ENCODE data around the gene JAK1.
"Not testable (repeated sequence)": the region's sequence is repeated elsewhere in the genome, so short reads cannot be mapped to it uniquely, and the experiment has no call there.

JAK1 gene

GRCh38 chr1:64966158-64966971 lies at the start of gene JAK1:
Gene JAK1 (minus strand): TSS chr1:64966549. CDS start chr1:64886264, 80,285 bp downstream.
- DNase-seq: peak; percentile 59

DNA sequence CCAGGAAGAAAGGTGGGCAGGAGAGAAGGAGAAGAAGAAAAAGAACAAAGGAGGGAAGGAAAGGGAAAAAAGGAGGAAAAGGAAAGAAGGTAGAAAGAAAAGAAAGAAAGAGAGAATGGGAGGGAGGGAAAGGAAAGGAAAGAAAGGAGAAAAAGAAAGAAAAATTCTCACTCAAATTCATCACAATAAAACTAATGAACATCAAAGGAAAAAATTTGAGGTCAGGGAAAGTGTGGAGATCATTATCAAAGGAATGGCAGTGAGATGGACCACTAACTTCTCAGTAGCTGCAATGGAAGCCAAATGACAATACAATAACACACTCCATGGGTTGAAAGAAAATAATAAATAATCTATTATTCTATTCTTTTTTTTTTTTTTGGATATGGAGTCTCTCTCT lies 48.0 kb upstream of the JAK1 start:
- no peak for DNase-seq

DNA sequence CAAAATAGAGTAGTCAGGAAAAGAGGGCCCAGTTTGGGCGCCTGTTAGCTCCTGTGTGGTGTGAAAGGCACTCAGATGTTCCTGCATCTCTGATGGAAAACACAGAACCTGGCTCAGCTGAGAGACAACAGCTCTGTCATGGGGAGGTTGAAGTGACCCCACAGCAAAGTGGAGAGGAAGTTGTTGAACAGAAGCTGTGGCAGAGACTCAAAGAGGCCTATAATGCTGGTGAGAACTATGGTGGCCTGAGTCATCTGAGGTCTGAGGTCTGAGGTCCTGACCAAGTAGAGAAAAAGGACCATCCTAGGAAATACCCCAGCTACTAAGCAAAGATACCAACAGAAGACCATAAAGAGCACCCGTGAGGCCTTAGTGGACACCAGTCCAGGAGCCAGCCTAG lies 45.6 kb upstream of the JAK1 start:
- no peak for DNase-seq

DNA sequence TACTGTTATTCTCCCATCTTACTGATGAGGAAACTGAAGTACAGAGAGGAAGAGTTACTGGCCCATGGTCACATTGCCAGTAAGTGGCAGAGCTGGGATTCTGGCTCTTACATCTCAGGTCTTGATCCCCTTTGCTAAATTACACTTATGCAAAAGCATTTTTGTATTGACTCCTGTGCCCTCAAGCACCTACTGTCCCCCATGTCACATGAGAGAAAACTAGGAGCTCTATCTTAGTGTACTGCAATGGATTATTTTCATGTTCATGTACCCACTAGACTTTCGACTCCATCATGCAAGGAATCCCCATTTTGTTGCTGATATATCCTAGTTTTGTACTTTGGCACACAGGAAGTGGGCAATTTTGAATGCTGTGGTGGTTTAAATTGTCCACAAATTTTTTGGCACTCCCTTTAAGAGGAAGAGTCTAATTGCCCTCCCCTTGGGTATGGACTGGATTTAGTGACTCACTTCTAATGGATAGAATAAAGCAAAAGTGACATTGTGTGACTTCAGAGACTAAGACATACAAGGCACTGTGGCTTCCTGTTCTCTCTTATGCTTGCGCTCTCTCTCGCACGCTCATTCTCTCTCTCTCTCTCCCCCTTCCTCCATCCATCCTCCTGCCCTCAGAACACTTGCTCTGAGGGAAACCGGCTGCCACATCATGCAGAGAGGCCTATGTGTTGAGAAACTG lies 43.5 kb upstream of the JAK1 start:
- no peak for DNase-seq

GRCh38 chr1:65009176-65009575 lies 42.8 kb upstream of the JAK1 start:
- DNase-seq: no peak

GRCh38 chr1:65006806-65007205 lies 40.5 kb upstream of the JAK1 start:
- no peak for DNase-seq

DNA sequence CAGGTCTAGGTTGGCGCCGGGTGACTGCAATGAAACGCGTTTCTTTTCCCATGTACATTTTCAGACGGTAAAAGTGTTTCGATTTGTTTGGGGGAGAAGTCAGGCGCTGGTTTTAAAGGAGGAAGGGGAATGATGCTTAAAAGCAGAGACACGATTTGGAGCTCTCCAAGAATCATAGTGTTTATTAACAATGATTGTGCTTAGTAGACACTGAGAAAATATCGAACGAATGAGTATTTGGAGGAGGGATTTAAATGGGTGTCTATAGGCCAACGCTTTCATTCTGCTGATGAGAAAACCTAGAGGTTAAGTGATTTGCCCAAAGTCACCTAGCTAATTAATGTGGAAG lies 36.9 kb upstream of the JAK1 start:
- DNase-seq: no peak

DNA sequence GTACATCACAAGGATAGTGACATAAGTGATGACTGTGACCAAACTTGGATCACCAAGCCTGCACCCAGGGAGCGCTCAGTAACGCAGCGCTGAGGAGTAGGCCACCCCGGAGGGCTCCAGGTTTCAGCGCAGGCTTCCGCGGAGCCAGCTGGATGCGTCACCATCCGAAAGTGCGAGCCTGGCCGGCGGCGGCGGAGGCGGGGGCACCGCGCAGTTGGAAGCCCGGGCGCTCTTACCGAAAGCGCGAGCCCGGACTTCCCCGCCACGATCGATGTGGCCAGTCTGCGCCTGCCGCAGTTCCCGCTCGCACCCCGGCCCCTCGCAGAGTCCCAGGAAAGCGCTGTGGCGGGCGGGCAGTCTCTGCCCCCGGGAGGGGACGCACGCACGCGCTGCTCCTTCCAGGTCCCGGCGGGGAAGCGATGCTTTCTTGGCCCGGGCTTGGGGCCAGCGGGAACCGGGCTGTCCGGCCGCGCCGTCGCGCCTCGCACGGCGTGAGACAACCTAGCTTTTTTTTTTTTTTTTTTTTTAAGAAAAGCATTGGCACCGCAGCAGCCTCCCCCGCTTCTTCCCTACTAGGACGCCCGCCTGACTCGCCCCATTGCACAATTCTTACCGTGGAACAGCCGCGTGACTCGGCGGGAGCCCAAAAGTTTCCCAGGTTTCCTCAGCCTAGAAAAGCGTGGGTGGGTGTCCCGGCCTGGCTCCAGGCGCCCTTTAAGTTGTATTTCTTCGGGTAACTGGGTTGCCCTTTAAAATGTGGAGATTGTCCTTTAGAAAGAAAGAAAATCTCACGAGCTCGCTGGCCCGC lies 36.4 kb upstream of the JAK1 start:
- no peak for DNase-seq

DNA sequence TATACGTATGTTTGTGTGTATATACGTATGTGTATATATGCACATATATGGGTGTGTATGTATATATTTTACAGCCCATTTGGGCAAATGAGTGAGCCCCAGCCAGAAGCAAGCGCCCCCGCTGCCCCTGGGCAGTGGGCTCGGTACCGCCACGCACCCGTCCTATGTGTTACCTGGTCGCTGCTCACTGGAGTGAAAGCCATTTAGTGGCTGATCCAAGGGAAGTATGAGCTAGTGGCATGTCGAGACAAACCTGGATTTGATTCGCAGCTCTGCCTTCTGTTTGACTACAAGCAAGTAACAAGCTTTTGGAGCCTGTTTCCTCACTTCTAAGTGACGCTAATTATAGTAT lies 35.8 kb upstream of the JAK1 start:
- DNase-seq: no peak

- DNase-seq: no peak
These were observed 35.0 kb upstream of the JAK1 start for GRCh38 chr1:65001231-65001792.

- DNase-seq: not testable (repeated sequence)
These were observed 32.1 kb upstream of the JAK1 start for GRCh38 chr1:64998425-64998948.

DNA sequence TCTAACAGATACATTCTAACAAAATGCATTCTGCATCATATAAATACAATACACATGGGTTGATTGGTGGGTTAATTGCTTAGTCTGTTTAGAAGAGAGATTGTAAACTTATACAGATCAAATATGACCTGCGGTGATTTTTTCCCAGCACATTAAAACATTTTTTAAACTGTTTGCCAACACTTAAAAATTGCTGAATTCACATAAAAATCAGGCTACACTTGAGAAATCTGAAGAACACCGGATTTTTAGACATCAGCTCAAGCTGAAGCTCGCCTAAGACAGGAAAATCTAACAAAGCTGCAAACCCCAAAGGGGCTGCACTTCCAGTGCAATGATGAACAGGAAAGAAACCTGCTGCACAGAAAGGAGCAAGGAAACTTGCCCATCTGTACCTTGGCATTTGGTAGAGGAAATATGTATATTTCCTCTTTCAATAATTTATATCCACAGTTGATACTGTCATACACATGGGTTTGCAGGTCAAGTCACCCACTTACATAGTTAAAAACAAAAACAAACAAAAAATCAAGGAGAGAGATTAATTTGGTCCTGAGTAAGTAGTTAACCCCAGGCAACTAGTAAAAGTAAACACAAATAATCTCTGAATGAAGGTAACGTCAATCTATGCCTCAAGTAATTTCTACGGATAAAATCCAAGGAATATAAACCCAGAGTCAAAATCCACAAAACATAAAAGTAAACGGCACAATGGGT lies 30.4 kb upstream of the JAK1 start:
- DNase-seq: no peak

GRCh38 chr1:64995316-64995715 lies 29.0 kb upstream of the JAK1 start:
- DNase-seq: no peak

DNA sequence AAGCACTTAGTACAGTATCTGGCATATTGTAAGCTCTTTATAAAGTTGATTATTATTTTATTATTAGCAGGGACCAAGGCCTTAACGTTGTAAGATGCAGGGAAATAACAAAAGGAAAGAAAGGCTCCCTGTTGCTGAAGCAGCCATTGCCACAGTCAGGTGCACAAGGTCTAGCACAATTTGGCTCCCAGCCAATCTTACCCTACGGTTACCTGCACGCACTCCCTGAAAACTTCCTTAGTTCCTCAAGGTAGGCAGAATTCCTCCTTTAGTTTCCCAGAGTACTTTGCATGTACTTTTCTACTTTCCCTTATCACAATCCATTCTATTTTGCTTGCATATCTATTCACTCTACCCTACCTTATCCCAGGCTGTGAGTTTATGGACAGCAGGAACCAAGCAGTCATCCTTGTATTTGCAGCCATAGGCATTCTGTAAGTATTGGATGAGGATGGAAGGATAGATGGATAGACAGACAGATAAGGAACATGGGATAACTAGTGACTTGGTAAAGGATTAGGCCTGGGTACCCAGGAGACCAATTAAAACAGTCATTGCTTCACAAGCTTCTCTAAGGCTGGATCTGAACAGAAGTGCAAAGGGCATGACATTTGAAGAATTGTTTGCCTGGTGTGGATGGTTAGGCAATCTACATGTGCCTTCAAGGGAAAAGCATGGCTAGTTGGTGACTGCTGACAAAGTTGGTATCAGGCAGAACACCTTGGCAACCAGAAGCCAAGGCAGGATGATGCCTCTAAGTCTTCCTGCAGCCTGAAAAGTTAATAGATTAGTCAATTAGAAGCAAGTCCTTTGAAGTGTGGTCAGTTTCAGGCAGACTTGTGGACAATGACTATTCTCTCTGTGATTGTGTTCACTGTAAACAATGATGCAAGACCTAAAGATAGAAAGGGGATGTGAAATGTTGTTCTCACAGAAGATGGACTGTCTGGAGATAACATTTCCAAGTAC lies 20.8 kb upstream of the JAK1 start:
- no peak for DNase-seq

- DNase-seq: no peak
These were observed 18.4 kb upstream of the JAK1 start for GRCh38 chr1:64984737-64985136.

DNA sequence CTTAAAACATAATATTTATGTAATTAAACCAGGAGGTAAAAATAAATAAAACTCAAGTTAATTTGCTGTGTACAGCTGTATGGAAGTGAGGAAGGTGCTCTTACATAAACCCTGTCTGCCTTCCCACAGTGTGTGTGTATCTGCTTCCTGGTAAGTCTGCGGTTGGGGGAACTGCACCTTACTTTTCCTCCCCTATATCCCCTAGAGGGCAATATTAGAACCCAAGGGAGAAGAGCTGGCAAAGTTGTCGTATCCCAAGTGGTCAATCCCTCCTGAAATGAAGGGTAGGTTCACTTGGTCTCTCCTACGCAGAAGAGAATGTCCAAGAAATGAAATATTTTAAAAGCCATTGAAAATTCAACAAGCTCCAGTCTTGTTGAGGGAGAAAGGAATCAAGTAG lies 17.8 kb upstream of the JAK1 start:
- no peak for DNase-seq

- peak; percentile 17 for DNase-seq
These were observed 16.8 kb upstream of the JAK1 start for GRCh38 chr1:64983110-64983509.

DNA sequence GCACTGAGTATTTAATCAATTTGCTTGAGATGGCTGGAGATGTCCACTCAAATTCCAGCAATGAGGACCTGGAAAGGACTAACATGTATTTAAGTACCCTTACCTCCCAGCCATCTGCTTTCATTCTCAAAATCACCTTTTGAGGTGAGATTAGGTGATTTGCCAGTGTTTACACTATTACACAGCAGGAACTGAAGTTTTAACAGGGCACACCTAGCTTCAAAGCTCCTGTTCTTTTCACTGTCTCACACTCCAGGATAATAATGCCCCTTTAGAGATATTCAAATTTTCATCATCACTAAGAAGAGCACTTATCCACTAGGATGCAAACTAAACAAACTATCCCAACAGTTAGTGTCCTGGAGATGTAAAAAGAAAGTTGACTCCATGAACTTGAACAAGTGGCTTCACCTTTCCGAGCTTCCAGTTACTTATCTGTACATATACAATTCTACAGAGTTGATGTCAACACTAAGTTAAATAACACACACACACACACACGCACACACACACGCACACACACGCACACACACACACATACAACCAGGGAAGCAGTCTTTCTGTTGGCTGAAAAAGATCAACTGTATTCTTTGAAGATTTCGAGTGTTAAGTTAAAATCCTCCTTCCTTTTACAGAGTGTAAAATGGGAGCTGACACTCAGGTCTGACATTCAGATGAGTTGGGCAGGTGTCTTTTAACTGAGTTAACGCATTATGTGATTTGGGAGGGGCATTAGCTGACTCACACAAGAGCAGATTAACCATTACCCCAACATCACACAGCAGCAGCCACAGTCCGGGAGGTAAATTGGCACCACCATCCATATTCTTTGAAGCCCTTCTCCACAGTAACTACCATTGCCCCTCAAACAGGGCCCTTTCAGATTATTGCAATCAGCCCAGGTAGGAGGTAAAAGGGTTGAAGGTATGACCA lies 15.5 kb upstream of the JAK1 start:
- peak; percentile 25 for DNase-seq

- no peak for DNase-seq
These were observed 14.6 kb upstream of the JAK1 start for GRCh38 chr1:64980745-64981600.

All from NCI-H748 treated with DMSO at 0.1 percent for 48 hours (cell line).